Uterus (tissue), 2 donors: ENCODE results near the gene TTC36.

ENCODE experiments used
- CTCF ChIP-seq, 4 experiments: fragments of 200-600 bp in 2 of 4; fragments of 450-650 bp in 2 of 4; sonication (generic) in 2 of 4; IDR thresholded peaks; one replicate each; pipeline ENCODE4 v1.5.1; 2016 to 2019; ENCODE audit warnings: antibody characterized with exemption in 4 of 4, mild to moderate bottlenecking in 2 of 4, moderate library complexity in 1 of 4
- POLR2A ChIP-seq, 2 donors: fragments of 450-650 bp; IDR thresholded peaks; one replicate each; pipeline ENCODE4 v1.6.1; 2016; ENCODE audit warnings: antibody characterized with exemption in 2 of 2, mild to moderate bottlenecking in 1 of 2, moderate library complexity in 1 of 2

GRCh38 chr11:118531597-118532084 lies 4.4 kb downstream of the TTC36 start:
- TF ChIP-seq CTCF (IDR thresholded peaks at IDR 0.05) (no peak), POLR2A (IDR thresholded peaks at IDR 0.05) (no peak)
